Astrocyte (in vitro differentiated cells and primary cell): ENCODE data around the gene IL34. TPM values are rescaled to one million over a fixed set of nuclear protein-coding genes. Genes with fewer than 3 reads are reported as not detected.

ENCODE experiments used
- DNase-seq: peaks from one replicate; pipeline ENCODE4 v3.0.0-alpha.2; 2010; ENCODE audit warnings: low read depth
- FAIRE-seq: peaks from 2 replicates; lab custom pipeline; 2011; peaks lifted over from hg19 to GRCh38; lab: Jason Lieb, UNC
- H2AFZ ChIP-seq: 2 replicates; pipeline ENCODE4 v1.6.0; 2012; ENCODE audit warnings: low read depth, low read length, inconsistent platforms
- H3K27ac ChIP-seq: 2 replicates; pipeline ENCODE4 v1.5.1; 2011; ENCODE audit warnings: low read depth, low read length, inconsistent platforms
- H3K27me3 ChIP-seq: 2 replicates; pipeline ENCODE4 v1.6.0; 2011; ENCODE audit warnings: low read length, inconsistent platforms; ENCODE audit not compliant: insufficient read depth
- H3K36me3 ChIP-seq: 2 replicates; pipeline ENCODE4 v1.5.1; 2011; ENCODE audit warnings: low read length, inconsistent platforms; ENCODE audit not compliant: insufficient read depth
- H3K4me1 ChIP-seq: 2 replicates; pipeline ENCODE4 v1.5.1; 2011; ENCODE audit warnings: low read length, inconsistent platforms; ENCODE audit not compliant: insufficient read depth
- H3K4me2 ChIP-seq: 2 replicates; pipeline ENCODE4 v1.6.0; 2012; ENCODE audit warnings: low read length, inconsistent platforms
- H3K4me3 ChIP-seq: 2 replicates; pipeline ENCODE4 v1.5.1; 2011; ENCODE audit warnings: low read depth, mild to moderate bottlenecking, low read length, inconsistent platforms; ENCODE audit not compliant: insufficient read depth
- H3K79me2 ChIP-seq: 2 replicates; pipeline ENCODE4 v1.6.0; 2012; ENCODE audit warnings: mild to moderate bottlenecking, low read length, inconsistent platforms; ENCODE audit not compliant: insufficient read depth
- H3K9ac ChIP-seq: 2 replicates; pipeline ENCODE4 v1.6.0; 2012; ENCODE audit warnings: mild to moderate bottlenecking, low read length, inconsistent platforms
- H3K9me3 ChIP-seq: 2 replicates; pipeline ENCODE4 v1.5.1; 2012; ENCODE audit warnings: low read depth, mild to moderate bottlenecking, low read length, inconsistent platforms; ENCODE audit not compliant: insufficient read depth
- H4K20me1 ChIP-seq: 2 replicates; pipeline ENCODE4 v1.6.0; 2012; ENCODE audit warnings: low read length, inconsistent platforms; ENCODE audit not compliant: insufficient read depth
- H3K27ac Mint-ChIP-seq: one replicate; pipeline ENCODE4 v1.8.0; 2021; ENCODE audit warnings: mild to moderate bottlenecking, mixed read lengths; ENCODE audit not compliant: unreplicated experiment
- H3K27me3 Mint-ChIP-seq: one replicate; pipeline ENCODE4 v1.8.0; 2021; ENCODE audit warnings: low read depth, mixed read lengths; ENCODE audit not compliant: unreplicated experiment
- H3K36me3 Mint-ChIP-seq: one replicate; pipeline ENCODE4 v1.8.0; 2021; ENCODE audit warnings: low read depth, mixed read lengths; ENCODE audit not compliant: unreplicated experiment
- H3K4me1 Mint-ChIP-seq: one replicate; pipeline ENCODE4 v1.8.0; 2021; ENCODE audit warnings: low read depth, mixed read lengths; ENCODE audit not compliant: unreplicated experiment
- H3K4me3 Mint-ChIP-seq: one replicate; pipeline ENCODE4 v1.8.0; 2021; ENCODE audit warnings: mild to moderate bottlenecking, moderate library complexity, mixed read lengths; ENCODE audit not compliant: unreplicated experiment
- H3K9me3 Mint-ChIP-seq: one replicate; pipeline ENCODE4 v1.8.0; 2021; ENCODE audit warnings: mild to moderate bottlenecking, mixed read lengths; ENCODE audit not compliant: unreplicated experiment
- CTCF ChIP-seq: IDR thresholded peaks from 2 replicates; pipeline ENCODE4 v1.5.1; 2011; ENCODE audit warnings: low read depth, mild to moderate bottlenecking, inconsistent platforms, low read length, moderate library complexity; ENCODE audit not compliant: insufficient read depth
- EZH2 ChIP-seq: IDR thresholded peaks from 2 replicates; pipeline ENCODE4 v1.6.1; 2012; ENCODE audit warnings: mild to moderate bottlenecking, low read length, inconsistent platforms; ENCODE audit not compliant: insufficient read depth
- total RNA-seq: library from RNA; stranded (reverse); gene quantifications from 2 replicates; pipeline ENCODE4 v1.2.1, GENCODE V29; 2021

IL34 gene
- total RNA-seq, 1 donor from 2014 or later: 0.34 TPM

GRCh38 chr16:70653809-70654771 lies 7.7 kb downstream of the IL34 start:
- Histone ChIP-seq H3K4me3 (peak overlapping the region; percentile 43), H3K27ac (no peak overlapping the region), H2AFZ (peak overlapping the region; percentile 93), H3K27me3 (no peaks in the 10 kb centered on the region), H3K79me2 (no peaks in the 10 kb centered on the region), H3K36me3 (no peaks in the 10 kb centered on the region), H3K4me1 (peaks cover 12% of the 10 kb centered on the region), H3K9me3 (no peaks in the 10 kb centered on the region), H3K4me2 (peak overlapping the region; percentile 84), H4K20me1 (no peaks in the 10 kb centered on the region), H3K9ac (peak overlapping the region; percentile 52)
- H3K27ac Mint-ChIP-seq: peak overlapping the region; percentile 64
- TF ChIP-seq CTCF: peak; percentile 96
- TF ChIP-seq EZH2: no peak
- DNase-seq: peak; percentile 52
- H3K36me3 Mint-ChIP-seq: no peaks in the 10 kb centered on the region
- peak; percentile 87 for FAIRE-seq
- H3K9me3 Mint-ChIP-seq: no peaks in the 10 kb centered on the region
- H3K4me1 Mint-ChIP-seq: peaks cover 8% of the 10 kb centered on the region
- peaks cover 7% of the 10 kb centered on the region for H3K27me3 Mint-ChIP-seq
- no peak overlapping the region for H3K4me3 Mint-ChIP-seq

DNA sequence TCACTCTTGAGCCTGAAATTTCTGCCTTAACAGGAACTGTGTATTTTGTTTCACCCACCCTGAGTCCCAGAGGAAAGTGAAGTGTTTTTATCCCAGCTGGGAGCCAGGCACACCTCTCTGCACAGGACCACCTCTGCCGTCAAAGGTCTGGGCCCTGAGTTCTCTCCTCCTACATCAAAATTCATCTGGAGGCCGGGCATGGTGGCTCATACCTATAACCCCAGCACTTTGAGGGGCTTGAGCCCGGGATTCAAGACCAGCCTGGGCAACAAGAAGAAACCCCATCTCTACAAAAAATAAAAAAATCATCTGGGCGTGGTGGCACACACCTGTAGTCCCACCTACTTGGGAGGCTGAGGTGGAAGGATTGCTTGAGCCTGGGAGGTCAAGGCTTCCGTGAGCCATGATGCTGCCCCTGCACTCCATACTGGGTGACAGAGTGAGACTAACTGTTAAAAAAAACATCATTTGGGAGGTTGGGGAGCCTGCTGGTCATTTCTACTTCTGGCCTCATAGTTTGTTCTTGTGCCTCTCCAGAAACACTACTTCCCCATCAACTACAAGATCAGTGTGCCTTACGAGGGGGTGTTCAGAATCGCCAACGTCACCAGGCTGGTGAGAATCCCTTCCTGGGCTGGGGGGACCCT lies 9.8 kb downstream of the IL34 start:
- H3K9me3 Mint-ChIP-seq: no peaks in the 10 kb centered on the region
- no peaks in the 10 kb centered on the region for H3K36me3 ChIP-seq
- H3K27ac ChIP-seq: no peak overlapping the region
- H3K36me3 Mint-ChIP-seq: no peaks in the 10 kb centered on the region
- no peak for DNase-seq
- no peak overlapping the region for H3K4me3 Mint-ChIP-seq
- peaks cover 11% of the 10 kb centered on the region for H3K4me1 ChIP-seq
- H2AFZ ChIP-seq: no peak overlapping the region
- TF ChIP-seq CTCF (no peak), EZH2 (no peak)
- H3K4me3 ChIP-seq: no peak overlapping the region
- H3K27me3 Mint-ChIP-seq: peaks cover 7% of the 10 kb centered on the region
- no peak for FAIRE-seq
- no peaks in the 10 kb centered on the region for H3K27me3 ChIP-seq
- no peaks in the 10 kb centered on the region for H3K9me3 ChIP-seq
- H3K9ac ChIP-seq: no peak overlapping the region
- peaks cover 8% of the 10 kb centered on the region for H3K4me1 Mint-ChIP-seq
- H3K79me2 ChIP-seq: no peaks in the 10 kb centered on the region
- no peak overlapping the region for H3K27ac Mint-ChIP-seq
- H3K4me2 ChIP-seq: no peak overlapping the region
- H4K20me1 ChIP-seq: no peaks in the 10 kb centered on the region
